HG03095 (cell line): ENCODE measurements around the gene KIF4A.
"Not testable (repeated sequence)": the region's sequence is repeated elsewhere in the genome, so short reads cannot be mapped to it uniquely, and the experiment has no call there.

Source experiments
- ATAC-seq: cut with Tn5 transposase; IDR thresholded peaks from one replicate; pipeline ENCODE4 v1.9.1; 2021; ENCODE audit warnings: moderate library complexity; ENCODE audit not compliant: unreplicated experiment

KIF4A gene

GRCh38 chrX:70386235-70386634 lies 96.3 kb downstream of the KIF4A start:
- no peak for ATAC-seq

- no peak for ATAC-seq
Observed at GRCh38 chrX:70398899-70399298, 109.0 kb downstream of the KIF4A start.

- not testable (repeated sequence) for ATAC-seq
Observed at GRCh38 chrX:70400181-70400580, 110.3 kb downstream of the KIF4A start.

GRCh38 chrX:70402721-70403120 lies 112.8 kb downstream of the KIF4A start:
- no peak for ATAC-seq

- ATAC-seq = no peak
Observed at GRCh38 chrX:70405003-70405402, 115.1 kb downstream of the KIF4A start.

GRCh38 chrX:70410921-70411320 lies 121.0 kb downstream of the KIF4A start:
- no peak for ATAC-seq

GRCh38 chrX:70411475-70411874 lies 121.6 kb downstream of the KIF4A start:
- no peak for ATAC-seq

GRCh38 chrX:70421618-70422017 lies 131.7 kb downstream of the KIF4A start:
- ATAC-seq = no peak

GRCh38 chrX:70422851-70423341 lies 133.0 kb downstream of the KIF4A start, which contains the start of gene GDPD2:
Gene GDPD2, plus strand, starts transcription at chrX:70423314. Its CDS starts 1,671 bp downstream, at chrX:70424985.
- ATAC-seq = no peak

GRCh38 chrX:70423936-70424675 lies 134.2 kb downstream of the KIF4A start:
- ATAC-seq = no peak

GRCh38 chrX:70424801-70425200 lies 134.9 kb downstream of the KIF4A start:
- ATAC-seq = no peak

GRCh38 chrX:70426286-70427278 lies 136.7 kb downstream of the KIF4A start:
- ATAC-seq = no peak

GRCh38 chrX:70427365-70427764 lies 137.5 kb downstream of the KIF4A start:
- ATAC-seq = no peak

GRCh38 chrX:70429759-70430158 lies 139.9 kb downstream of the KIF4A start:
- no peak for ATAC-seq

GRCh38 chrX:70432936-70433847 lies 143.3 kb downstream of the KIF4A start:
- no peak for ATAC-seq

- peak; percentile 64 for ATAC-seq
Observed at GRCh38 chrX:70433848-70434351, 144.0 kb downstream of the KIF4A start.

GRCh38 chrX:70434352-70434866 lies 144.5 kb downstream of the KIF4A start:
- ATAC-seq = peak; percentile 54

GRCh38 chrX:70434914-70435586 lies 145.1 kb downstream of the KIF4A start:
- ATAC-seq = no peak

- ATAC-seq = no peak
Observed at GRCh38 chrX:70436343-70436742, 146.4 kb downstream of the KIF4A start.
